Naive B cell (primary cell): ENCODE data around the gene ZIM2. TPM values are rescaled to one million over a fixed set of nuclear protein-coding genes. Genes with fewer than 3 reads are reported as not detected.
A peak's percentile ranks its signal among the peaks of the same experiment; 100 is the strongest.
"Not testable (repeated sequence)": the region's sequence is repeated elsewhere in the genome, so short reads cannot be mapped to it uniquely, and the experiment has no call there.

ENCODE experiments used
- ATAC-seq, 2 donors: fragments of 150-1000 bp; cut with Tn5 transposase; 2 replicates each; pipeline ENCODE4 v1.10.0; 2021; ENCODE audit warnings: low read depth in 2 of 2, mild to moderate bottlenecking in 2 of 2, moderate library complexity in 2 of 2
- DNase-seq: peaks from one replicate; pipeline ENCODE4 v3.0.0; 2022
- H3K27ac Mint-ChIP-seq, 6 donors: one replicate each; pipeline ENCODE4 v1.8.0; 2020 to 2022; ENCODE audit warnings: mild to moderate bottlenecking in 6 of 6, mixed read lengths in 6 of 6, moderate library complexity in 5 of 6, inconsistent platforms in 2 of 6
- H3K27me3 Mint-ChIP-seq, 3 donors: one replicate each; pipeline ENCODE4 v1.8.0; 2021 to 2022; ENCODE audit warnings: mixed read lengths in 3 of 3, mild to moderate bottlenecking in 1 of 3
- H3K36me3 Mint-ChIP-seq, 2 donors: one replicate each; pipeline ENCODE4 v1.8.0; 2020 to 2022; ENCODE audit warnings: mixed read lengths in 2 of 2, inconsistent platforms in 1 of 2, mild to moderate bottlenecking in 1 of 2
- H3K4me1 Mint-ChIP-seq, 3 donors: one replicate each; pipeline ENCODE4 v1.8.0; 2020 to 2022; ENCODE audit warnings: mixed read lengths in 3 of 3, inconsistent platforms in 1 of 3, mild to moderate bottlenecking in 1 of 3, moderate library complexity in 1 of 3
- H3K4me3 Mint-ChIP-seq, 8 donors: one replicate each; pipeline ENCODE4 v1.8.0; 2020 to 2022; ENCODE audit warnings: mild to moderate bottlenecking in 8 of 8, mixed read lengths in 8 of 8, moderate library complexity in 8 of 8, inconsistent platforms in 2 of 8
- H3K9me3 Mint-ChIP-seq, 7 donors: one replicate each; pipeline ENCODE4 v1.8.0; 2020 to 2022; ENCODE audit warnings: mixed read lengths in 7 of 7, mild to moderate bottlenecking in 5 of 7, inconsistent platforms in 2 of 7, moderate library complexity in 1 of 7
- polyA plus RNA-seq, 6 donors: library from polyadenylated mRNA; unstranded; fragments of 300-500 nt; fragmentation: Illumina TruSeq; gene quantifications; one replicate each; pipeline ENCODE4 v1.2.3, GENCODE V29; 2021; ENCODE audit warnings: low read depth in 6 of 6

The ZIM2 gene
- polyA plus RNA-seq, 6 donors from 2014 or later: not detected

DNA sequence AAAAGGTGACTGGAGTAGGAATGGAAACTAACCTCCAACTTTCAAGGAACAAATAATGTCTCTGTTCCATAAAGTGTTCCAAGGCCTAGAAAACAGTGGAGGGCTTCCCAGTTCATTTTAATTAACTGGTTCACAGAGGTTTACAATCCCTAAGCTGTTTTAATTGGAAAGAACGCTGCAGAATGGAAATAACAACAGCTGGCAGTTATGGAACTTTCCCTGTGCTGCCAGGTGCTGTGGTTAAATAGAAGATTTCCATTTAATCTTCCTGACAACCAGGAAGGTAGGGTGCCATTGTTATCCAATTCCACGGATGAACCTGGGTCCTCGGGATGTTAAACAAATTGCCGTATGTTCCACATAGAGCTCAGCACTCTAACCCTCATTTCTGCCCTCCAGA is 22.2 kb upstream of the ZIM2 start:
- H3K4me1 Mint-ChIP-seq: no peaks in the 10 kb centered on the region
- DNase-seq (no peak), ATAC-seq (no peak)
- H3K27me3 Mint-ChIP-seq: peaks cover 0 to 5% (median 0%) of the 10 kb centered on the region in 3 donors
- no peaks in the 10 kb centered on the region for H3K36me3 Mint-ChIP-seq
- peaks cover 3 to 24% (median 11%) of the 10 kb centered on the region in 7 donors for H3K9me3 Mint-ChIP-seq
- no peak overlapping the region for H3K4me3 Mint-ChIP-seq
- H3K27ac Mint-ChIP-seq: no peak overlapping the region

DNA sequence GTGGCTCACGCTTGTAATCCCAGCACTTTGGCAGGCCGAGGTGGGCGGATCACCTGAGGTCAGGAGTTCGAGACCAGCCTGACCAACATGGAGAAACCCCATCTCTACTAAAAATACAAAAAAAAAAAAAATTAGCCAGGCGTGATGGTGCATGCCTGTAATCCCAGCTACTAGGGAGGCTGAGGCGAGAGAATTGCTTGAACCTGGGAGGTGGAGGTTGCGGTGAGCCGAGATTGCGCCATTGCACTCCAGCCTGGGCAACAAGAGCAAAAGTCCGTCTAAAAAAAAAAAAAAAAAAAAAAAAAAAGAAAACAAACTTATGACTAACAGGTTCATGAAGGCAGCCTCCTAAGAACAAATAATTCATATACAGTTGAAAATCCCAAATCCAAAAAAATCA is 19.9 kb upstream of the ZIM2 start:
- H3K4me3 Mint-ChIP-seq, H3K36me3 Mint-ChIP-seq, H3K4me1 Mint-ChIP-seq, H3K27ac Mint-ChIP-seq, H3K27me3 Mint-ChIP-seq, ATAC-seq, DNase-seq: not testable (repeated sequence)
- H3K9me3 Mint-ChIP-seq: peaks cover 3 to 19% (median 13%) of the 10 kb centered on the region in 7 donors

DNA sequence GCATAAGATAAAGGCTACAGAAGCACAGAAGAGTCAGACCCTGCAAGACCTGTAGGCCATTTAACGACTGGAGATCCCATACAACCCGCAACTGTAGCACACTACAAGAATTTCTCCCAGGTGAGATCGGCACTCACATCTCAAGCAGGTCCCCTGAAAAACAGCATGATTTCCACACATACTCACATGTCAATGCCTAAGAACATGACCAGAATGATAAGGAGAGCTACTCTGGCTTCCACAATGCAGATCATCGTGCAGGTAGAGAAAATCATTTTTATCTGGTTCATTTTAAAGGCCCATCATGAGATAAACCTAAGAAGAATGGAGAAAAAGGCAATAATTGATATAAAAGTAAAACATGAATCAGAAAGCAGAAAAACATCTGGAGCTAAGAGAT is 17.5 kb upstream of the ZIM2 start:
- H3K27ac Mint-ChIP-seq: no peak overlapping the region
- no peaks in the 10 kb centered on the region for H3K4me1 Mint-ChIP-seq
- no peak overlapping the region for H3K4me3 Mint-ChIP-seq
- H3K9me3 Mint-ChIP-seq: peaks cover 3 to 21% (median 13%) of the 10 kb centered on the region in 7 donors
- ATAC-seq (no peak), DNase-seq (no peak)
- peaks cover 0 to 7% (median 4%) of the 10 kb centered on the region in 3 donors for H3K27me3 Mint-ChIP-seq
- H3K36me3 Mint-ChIP-seq: no peaks in the 10 kb centered on the region

DNA sequence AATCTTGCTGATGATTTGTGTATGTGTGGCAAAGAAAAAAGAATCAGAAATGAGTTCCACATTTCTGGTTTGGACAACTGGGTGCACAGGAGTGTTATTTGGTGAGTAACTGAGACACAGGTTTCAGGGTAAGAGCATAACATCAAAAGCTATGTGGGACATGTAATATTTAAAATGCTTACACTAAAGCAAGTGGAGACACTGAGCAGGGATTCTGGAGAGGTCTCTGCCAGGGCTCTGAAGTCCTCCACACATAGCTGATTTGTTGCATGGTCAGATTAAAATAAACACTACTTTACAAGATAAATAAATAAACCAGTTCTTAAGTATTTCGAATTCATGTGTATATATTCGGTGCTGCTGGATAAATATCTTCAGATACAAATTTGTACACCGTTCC is 16.3 kb upstream of the ZIM2 start:
- ATAC-seq (no peak), DNase-seq (no peak)
- no peak overlapping the region for H3K4me3 Mint-ChIP-seq
- peaks cover 4 to 7% (median 6%) of the 10 kb centered on the region in 3 donors for H3K27me3 Mint-ChIP-seq
- H3K36me3 Mint-ChIP-seq: peaks cover 4 to 6% of the 10 kb centered on the region in 2 donors
- H3K4me1 Mint-ChIP-seq: no peaks in the 10 kb centered on the region
- peaks cover 7 to 29% (median 23%) of the 10 kb centered on the region in 7 donors for H3K9me3 Mint-ChIP-seq
- no peak overlapping the region for H3K27ac Mint-ChIP-seq

DNA sequence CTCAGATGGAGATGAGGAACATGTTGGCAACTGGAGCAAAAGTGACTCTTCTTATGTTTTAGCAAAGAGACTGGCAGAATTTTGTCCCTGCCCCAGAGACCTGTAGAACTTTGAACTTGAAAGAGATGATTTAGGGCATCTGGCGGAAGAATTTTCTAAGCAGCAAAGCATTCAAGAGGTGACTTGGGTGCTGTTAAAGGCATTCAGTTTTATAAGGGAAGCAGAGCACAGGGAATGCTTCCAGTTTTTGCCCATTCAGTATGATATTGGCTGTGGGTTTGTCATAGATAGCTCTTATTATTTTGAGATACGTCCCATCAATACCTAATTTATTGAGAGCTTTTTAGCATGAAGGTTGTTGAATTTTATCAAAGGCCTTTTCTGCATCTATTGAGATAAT is 11.8 kb upstream of the ZIM2 start:
- not testable (repeated sequence) for H3K27me3 Mint-ChIP-seq, H3K27ac Mint-ChIP-seq, H3K4me1 Mint-ChIP-seq, DNase-seq, H3K36me3 Mint-ChIP-seq, ATAC-seq, H3K4me3 Mint-ChIP-seq
- peaks cover 8 to 42% (median 26%) of the 10 kb centered on the region in 7 donors for H3K9me3 Mint-ChIP-seq

DNA sequence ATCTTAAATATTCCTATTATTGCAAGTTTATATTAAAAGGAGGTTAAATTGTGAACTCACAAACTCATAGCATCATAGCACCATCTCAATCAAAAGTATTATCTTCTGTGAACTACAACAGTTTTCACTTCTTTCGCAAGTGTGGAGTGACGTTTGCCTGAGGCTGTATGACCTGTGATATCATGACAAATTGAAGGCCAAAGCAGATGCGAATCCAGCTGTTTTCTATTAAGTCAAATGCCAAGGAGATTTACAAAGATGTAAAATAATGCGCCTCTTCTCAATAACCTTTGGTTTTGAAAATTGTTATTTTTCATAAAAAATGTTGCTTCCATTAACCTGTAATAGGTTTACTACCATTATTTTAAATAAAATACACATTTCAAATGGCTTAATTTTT is 7.6 kb upstream of the ZIM2 start:
- no peak for DNase-seq
- peaks cover 8 to 27% (median 18%) of the 10 kb centered on the region in 7 donors for H3K9me3 Mint-ChIP-seq
- ATAC-seq: no peak
- no peak overlapping the region for H3K4me3 Mint-ChIP-seq
- H3K27ac Mint-ChIP-seq: no peak overlapping the region
- H3K4me1 Mint-ChIP-seq: no peaks in the 10 kb centered on the region
- peaks cover 0 to 6% (median 0%) of the 10 kb centered on the region in 3 donors for H3K27me3 Mint-ChIP-seq
- H3K36me3 Mint-ChIP-seq: peaks cover 4 to 8% of the 10 kb centered on the region in 2 donors

DNA sequence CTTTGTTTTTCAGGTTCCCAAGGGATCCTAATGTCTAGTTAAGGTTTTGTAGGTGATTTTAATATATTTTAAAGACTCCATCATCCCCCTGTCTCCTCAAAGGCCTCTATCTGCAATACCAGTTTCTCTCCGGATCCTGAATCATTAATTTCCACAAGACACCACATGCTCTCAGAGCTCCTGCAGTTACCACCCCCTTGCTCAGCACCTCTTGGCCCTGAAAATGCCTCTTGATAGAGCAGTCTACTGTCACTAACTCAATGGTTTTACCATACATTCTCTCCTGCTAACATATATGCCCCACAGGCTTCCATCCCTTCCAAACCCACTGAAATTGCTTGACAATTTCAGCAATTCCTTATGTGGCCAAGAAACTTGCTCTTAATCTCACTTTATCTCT is 1.9 kb upstream of the ZIM2 start:
- H3K27ac Mint-ChIP-seq: no peak overlapping the region
- H3K27me3 Mint-ChIP-seq: peaks cover 5 to 19% (median 12%) of the 10 kb centered on the region in 3 donors
- H3K9me3 Mint-ChIP-seq: peaks cover 4 to 33% (median 25%) of the 10 kb centered on the region in 7 donors
- peaks cover 0 to 17% (median 6%) of the 10 kb centered on the region in 3 donors for H3K4me1 Mint-ChIP-seq
- ATAC-seq: no peak
- no peak for DNase-seq
- H3K4me3 Mint-ChIP-seq: no peak overlapping the region
- H3K36me3 Mint-ChIP-seq: peaks cover 0 to 14% of the 10 kb centered on the region in 2 donors

DNA sequence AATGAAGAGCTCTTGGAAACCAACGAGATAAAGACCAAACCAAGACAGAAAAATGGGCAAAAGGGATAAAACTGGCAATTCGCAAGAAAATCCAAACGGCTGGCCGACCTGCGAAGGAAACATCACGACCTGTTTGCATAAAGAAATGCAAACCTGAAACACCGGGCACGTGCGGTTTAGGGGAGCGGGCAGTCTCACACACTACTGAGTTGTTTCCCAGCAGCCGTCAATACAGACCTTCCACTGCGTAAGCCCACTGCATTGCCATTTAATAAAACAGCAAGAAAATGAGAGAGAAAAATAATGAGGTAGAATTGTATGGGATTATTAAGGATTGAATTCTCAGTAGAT is 642 bp upstream of the ZIM2 start:
- Mint-ChIP-seq H3K9me3 (peaks cover 7 to 37% (median 33%) of the 10 kb centered on the region in 7 donors), H3K4me1 (peaks cover 0 to 20% (median 9%) of the 10 kb centered on the region in 3 donors), H3K36me3 (peaks cover 0 to 18% of the 10 kb centered on the region in 2 donors), H3K27me3 (peaks cover 5 to 24% (median 15%) of the 10 kb centered on the region in 3 donors), H3K27ac (no peak overlapping the region), H3K4me3 (peak overlapping the region in 3 of 8 donors; percentile 17 to 42 (median 39))
- ATAC-seq (no peak), DNase-seq (no peak)

DNA sequence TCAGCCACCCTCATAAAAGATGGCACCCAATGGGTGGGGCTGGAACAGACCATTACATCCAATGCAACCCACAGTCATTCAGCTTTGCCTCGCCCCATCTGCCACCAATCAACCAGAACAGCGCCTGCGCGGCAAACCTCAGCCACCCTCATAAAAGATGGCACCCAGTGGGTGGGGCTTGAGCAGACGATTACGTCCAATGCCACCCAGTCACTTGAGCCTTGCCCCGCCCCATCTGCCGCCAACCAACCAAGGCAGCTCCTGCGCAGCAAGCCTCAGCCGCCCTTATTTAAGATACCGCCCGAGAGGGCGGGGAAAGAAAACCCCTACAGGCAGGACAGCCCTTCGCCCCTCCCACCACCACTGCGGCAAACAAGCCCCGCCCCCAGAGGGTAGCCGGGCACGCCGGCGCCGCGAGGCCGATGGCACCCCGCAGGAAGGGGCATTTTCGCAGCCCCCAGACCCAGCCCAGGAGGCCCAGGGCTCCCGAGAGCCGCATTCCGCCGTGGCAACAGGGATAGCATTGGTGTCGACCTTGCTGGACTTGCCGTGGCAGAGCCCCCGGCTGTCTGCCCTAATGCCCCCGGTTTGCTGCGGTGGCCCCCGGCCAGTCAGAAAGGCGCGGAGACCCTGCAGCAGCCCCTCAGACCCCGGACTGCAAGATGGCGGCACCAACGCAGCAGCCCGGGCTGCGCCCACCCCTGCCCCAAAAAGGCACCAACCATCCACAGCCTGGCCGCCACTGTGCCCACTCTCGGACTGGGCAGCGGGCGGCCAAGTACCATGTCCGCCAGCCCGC is 675 bp downstream of the ZIM2 start:
- Mint-ChIP-seq H3K4me3 (peak overlapping the region in 5 of 8 donors; percentile 33 to 81 (median 53)), H3K27ac (peak overlapping the region in 4 of 6 donors; percentile 30 to 39 (median 36)), H3K4me1 (peaks cover 0 to 20% (median 9%) of the 10 kb centered on the region in 3 donors), H3K36me3 (peaks cover 0 to 30% of the 10 kb centered on the region in 2 donors), H3K9me3 (peaks cover 16 to 49% (median 36%) of the 10 kb centered on the region in 7 donors), H3K27me3 (peaks cover 5 to 34% (median 28%) of the 10 kb centered on the region in 3 donors)
- ATAC-seq: peak; percentile 39 to 46
- DNase-seq: no peak

DNA sequence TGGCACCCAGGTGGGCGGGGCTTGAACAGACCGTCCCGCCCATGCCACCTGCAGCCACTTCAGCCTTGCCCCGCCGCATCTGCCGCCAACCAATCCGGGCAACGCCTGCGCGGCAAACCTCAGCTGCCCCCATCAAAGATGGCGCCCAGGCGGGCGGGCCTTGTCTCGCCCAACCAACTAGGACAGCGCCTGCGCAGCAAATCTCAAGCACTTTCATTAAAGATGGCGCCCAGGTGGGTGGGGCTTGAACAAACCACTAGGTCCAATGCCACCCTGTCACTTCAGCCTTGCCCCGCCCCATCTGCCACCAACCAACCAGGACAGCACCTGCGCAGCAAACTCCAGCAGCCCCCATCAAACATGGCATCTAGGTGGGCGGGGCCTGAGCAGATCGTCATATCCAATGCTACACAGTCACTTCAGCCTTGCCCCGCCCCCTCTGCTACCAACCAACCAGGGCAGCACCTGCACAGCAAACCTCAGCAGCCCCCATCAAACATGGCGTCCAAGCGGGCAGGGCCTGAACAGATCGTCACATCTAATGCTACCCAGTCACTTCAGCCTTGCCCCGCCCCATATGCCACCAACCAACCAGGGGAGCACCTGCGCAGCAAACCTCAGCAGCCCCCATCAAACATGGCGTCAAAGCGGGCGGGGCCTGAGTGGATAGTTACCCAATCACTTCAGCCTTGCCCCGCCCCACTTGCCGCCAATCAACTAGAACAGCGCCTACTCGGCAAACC is 1.4 kb downstream of the ZIM2 start:
- Mint-ChIP-seq H3K27ac (peak overlapping the region in 4 of 6 donors; percentile 24 to 81 (median 36)), H3K36me3 (peaks cover 0 to 30% of the 10 kb centered on the region in 2 donors), H3K9me3 (peaks cover 16 to 55% (median 36%) of the 10 kb centered on the region in 7 donors), H3K27me3 (peaks cover 5 to 34% (median 28%) of the 10 kb centered on the region in 3 donors), H3K4me3 (peak overlapping the region in 7 of 8 donors; percentile 32 to 81 (median 53)), H3K4me1 (peaks cover 0 to 20% (median 9%) of the 10 kb centered on the region in 3 donors)
- ATAC-seq (peak; percentile 55 to 64), DNase-seq (peak; percentile 39)

DNA sequence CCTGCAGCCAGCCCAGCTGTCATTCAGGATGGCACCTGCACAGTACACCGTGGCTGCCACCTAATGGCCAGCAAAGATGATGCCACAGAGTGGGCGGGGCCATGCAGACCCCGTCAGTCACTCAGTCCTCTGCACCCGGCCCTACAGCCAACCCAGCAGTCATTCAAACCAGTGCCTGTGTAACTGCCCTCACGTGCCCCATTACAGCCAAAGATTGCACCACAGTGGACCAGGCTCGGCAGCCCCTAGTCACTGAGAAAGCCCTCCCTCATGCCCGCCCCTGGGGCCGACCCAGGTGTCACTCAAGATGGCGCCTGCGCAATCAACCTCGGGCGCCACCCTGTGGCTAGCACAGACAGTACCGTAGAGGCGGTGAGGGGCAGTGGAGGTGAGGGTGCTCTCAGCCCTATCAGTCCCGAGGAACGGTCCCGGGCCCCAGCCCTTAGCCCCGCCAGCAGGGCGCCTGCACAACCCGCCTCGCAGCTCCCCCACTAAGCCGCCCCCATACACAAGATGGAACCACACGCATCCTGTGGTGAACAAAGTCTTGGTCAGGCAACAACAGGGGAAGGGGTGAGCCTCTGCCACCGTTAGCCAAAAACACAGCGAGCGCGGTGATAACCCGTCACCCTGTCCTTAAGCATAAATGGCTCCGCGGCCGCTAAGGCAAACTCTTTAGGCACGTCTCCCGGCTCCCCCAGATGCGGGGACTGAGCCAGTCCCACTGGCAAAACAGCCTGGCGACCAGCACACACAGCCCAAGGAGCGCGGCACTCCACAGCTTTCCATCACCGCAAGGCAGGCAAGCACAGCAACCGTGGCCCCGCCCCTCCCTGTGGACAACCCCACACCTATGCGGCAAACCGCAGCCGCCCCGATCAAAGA is 2.3 kb downstream of the ZIM2 start:
- H3K27ac Mint-ChIP-seq: peak overlapping the region in 2 of 6 donors; percentile 68 to 81
- H3K27me3 Mint-ChIP-seq: peaks cover 5 to 37% (median 28%) of the 10 kb centered on the region in 3 donors
- no peak for DNase-seq
- H3K36me3 Mint-ChIP-seq: peaks cover 0 to 30% of the 10 kb centered on the region in 2 donors
- H3K4me1 Mint-ChIP-seq: peaks cover 0 to 20% (median 9%) of the 10 kb centered on the region in 3 donors
- no peak for ATAC-seq
- peaks cover 16 to 55% (median 36%) of the 10 kb centered on the region in 7 donors for H3K9me3 Mint-ChIP-seq
- H3K4me3 Mint-ChIP-seq: peak overlapping the region; percentile 9 to 68 (median 52)

DNA sequence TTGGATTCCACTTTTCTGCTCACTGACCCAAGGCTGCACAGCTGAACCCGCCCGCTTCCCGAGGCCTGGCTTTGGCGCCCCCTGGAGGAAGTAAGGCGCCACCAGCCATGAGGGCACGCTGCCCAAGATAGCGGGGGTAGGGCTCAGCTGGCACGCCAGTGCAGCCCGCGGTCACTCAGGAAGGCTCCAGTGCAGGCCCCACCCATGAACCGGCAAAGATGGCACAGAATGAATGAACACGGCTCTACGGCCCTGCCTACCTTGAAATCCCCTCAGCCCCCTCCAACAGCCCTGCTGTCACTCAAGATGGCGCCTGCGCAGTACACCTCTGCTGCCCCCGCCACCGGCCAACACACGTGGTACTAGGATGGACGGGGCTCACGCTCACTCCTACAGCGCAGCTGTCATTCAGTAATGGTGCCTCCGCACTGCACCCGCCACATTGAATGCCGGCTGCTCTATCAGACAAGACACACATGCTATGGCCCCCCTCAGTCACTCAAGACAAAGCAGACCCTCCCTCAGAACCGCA is 3.0 kb downstream of the ZIM2 start:
- peaks cover 16 to 55% (median 36%) of the 10 kb centered on the region in 7 donors for H3K9me3 Mint-ChIP-seq
- no peak for DNase-seq
- peak overlapping the region in 2 of 6 donors; percentile 65 to 71 for H3K27ac Mint-ChIP-seq
- peaks cover 0 to 30% of the 10 kb centered on the region in 2 donors for H3K36me3 Mint-ChIP-seq
- ATAC-seq: no peak
- H3K27me3 Mint-ChIP-seq: peaks cover 5 to 39% (median 28%) of the 10 kb centered on the region in 3 donors
- H3K4me1 Mint-ChIP-seq: peaks cover 0 to 20% (median 9%) of the 10 kb centered on the region in 3 donors
- peak overlapping the region in 4 of 8 donors; percentile 9 to 46 (median 29) for H3K4me3 Mint-ChIP-seq
